Right lobe of liver (tissue), 4 donors: Measurements from ENCODE around the gene KRT83.

ENCODE experiments used
- CTCF ChIP-seq, 4 donors: fragments of 200-600 bp in 3 of 4; fragments of 450-650 bp in 1 of 4; IDR thresholded peaks; one replicate each; pipeline versions ENCODE4 v1.5.1 to v1.8.0; 2016 to 2022; ENCODE audit warnings: antibody characterized with exemption in 4 of 4, mild to moderate bottlenecking in 2 of 4
- POLR2A ChIP-seq: fragments of 450-650 bp; IDR thresholded peaks from one replicate; pipeline ENCODE4 v1.6.1; 2017; ENCODE audit warnings: antibody characterized with exemption, mild to moderate bottlenecking
- donor health status: DM: no; HTN: no; CAD: no.
- donor health status: DM: no; HTN: no; CAD: no.
- donor health status: DM: no; HTN: yes; CAD: no.

- no peak for TF ChIP-seq CTCF (IDR thresholded peaks at IDR 0.05)
- no peak for TF ChIP-seq POLR2A
These were observed 7.7 kb downstream of the KRT83 start for GRCh38 chr12:52313461-52313860.
